Right atrium auricular region (tissue), 2 donors: Measurements from ENCODE around the gene BRICD5. TPM values are rescaled to one million over a fixed set of nuclear protein-coding genes. Genes with fewer than 3 reads are reported as not detected.
A peak's percentile ranks its signal among the peaks of the same experiment; 100 is the strongest.

Source experiments
- DNase-seq: peaks from one replicate; pipeline ENCODE4 v3.0.0-alpha.2; 2019; ENCODE audit warnings: low spot score
- H3K27ac ChIP-seq, 2 donors: fragments of 200-600 bp; sonication (generic); 1 replicate in 1 of 2; 2 replicates in 1 of 2; pipeline ENCODE4 v1.5.1; 2016 to 2019
- H3K27me3 ChIP-seq, 2 donors: fragments of 200-600 bp; sonication (generic); one replicate each; pipeline versions ENCODE4 v1.5.1 to v1.6.0; 2017 to 2019
- H3K36me3 ChIP-seq: fragments of 200-600 bp; sonication (generic); one replicate; pipeline ENCODE4 v1.5.1; 2016
- H3K4me1 ChIP-seq, 2 donors: fragments of 200-600 bp; sonication (generic); one replicate each; pipeline versions ENCODE4 v1.5.1 to v1.6.0; 2017 to 2019
- H3K4me3 ChIP-seq, 2 donors: fragments of 200-600 bp; sonication (generic); 1 replicate in 1 of 2; 2 replicates in 1 of 2; pipeline ENCODE4 v1.5.1; 2017 to 2019; ENCODE audit warnings: mild to moderate bottlenecking in 1 of 2, moderate library complexity in 1 of 2
- H3K9me3 ChIP-seq, 2 donors: fragments of 200-600 bp; sonication (generic); one replicate each; pipeline ENCODE4 v1.5.1; 2019
- CTCF ChIP-seq, 2 donors: fragments of 200-600 bp; sonication (generic); IDR thresholded peaks; one replicate each; pipeline ENCODE4 v1.5.1; 2019; ENCODE audit warnings: antibody characterized with exemption in 2 of 2
- total RNA-seq, 2 donors: library from RNA; depleted of rRNA; stranded (reverse); fragments of >200 nt; gene quantifications; one replicate each; pipeline ENCODE4 v1.1.0, GENCODE V29; 2016

The BRICD5 gene
- total RNA-seq, 2 donors from 2014 or later = 1.2 to 1.6 TPM

DNA sequence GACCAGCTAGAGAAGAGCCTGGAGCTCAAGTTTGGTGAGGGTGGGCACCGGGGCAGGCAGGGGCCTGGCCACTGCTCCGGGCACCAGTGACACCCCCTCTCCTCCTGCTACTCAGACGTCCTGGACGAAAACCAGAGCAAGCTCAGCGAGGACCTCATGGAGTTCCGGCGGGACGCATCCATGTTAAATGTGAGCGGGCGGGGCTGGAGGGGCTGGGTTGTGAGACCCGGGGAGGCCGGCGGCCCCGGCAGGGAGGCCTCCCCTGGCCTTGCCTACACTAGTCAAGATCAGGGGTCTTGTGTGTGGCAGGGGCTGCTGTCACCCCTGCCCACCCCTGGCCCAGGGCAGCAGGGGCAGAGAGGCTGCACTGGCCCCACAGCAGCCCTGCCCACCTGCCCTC lies 37.3 kb downstream of the BRICD5 start:
- H3K4me1 ChIP-seq = no peaks in the 10 kb centered on the region
- no peak for TF ChIP-seq CTCF (IDR thresholded peaks at IDR 0.05)
- H3K9me3 ChIP-seq = no peaks in the 10 kb centered on the region
- H3K4me3 ChIP-seq = no peak overlapping the region
- H3K36me3 ChIP-seq = peaks cover 50% of the 10 kb centered on the region
- no peaks in the 10 kb centered on the region for H3K27me3 ChIP-seq
- no peak for DNase-seq
- H3K27ac ChIP-seq = no peak overlapping the region

DNA sequence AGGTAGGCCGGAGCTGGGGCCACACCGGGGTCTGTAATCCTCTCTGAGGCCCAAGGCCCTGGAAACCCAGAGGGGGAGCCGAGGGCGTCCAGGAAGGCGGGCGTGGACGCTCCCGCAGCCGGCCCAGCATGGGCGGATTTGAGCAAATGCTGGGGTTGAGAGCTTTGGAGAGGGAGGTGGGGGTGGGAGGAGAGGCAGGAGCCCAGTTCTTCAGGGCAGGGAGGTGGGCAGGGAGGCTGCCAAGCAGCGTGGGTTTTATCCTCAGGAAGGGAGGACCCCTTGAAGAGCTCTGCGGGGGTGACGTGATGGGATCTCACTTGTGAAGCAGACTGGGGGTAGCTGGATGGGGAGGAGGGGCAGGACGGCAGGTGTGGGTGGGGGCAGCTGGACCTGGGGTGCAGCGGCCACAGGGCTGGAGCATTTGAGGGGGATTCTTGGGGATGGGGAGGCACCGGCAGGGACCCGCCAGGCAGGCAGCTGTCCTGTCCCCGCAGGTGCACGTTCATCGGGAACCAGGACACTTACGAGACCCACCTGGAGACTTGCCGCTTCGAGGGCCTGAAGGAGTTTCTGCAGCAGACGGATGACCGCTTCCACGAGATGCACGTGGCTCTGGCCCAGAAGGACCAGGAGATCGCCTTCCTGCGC lies 37.9 kb downstream of the BRICD5 start:
- H3K4me3 ChIP-seq = no peak overlapping the region
- peaks cover 55% of the 10 kb centered on the region for H3K36me3 ChIP-seq
- no peaks in the 10 kb centered on the region for H3K4me1 ChIP-seq
- H3K27me3 ChIP-seq = no peaks in the 10 kb centered on the region
- TF ChIP-seq CTCF (IDR thresholded peaks at IDR 0.05) = no peak
- H3K27ac ChIP-seq = no peak overlapping the region
- DNase-seq = no peak
- no peaks in the 10 kb centered on the region for H3K9me3 ChIP-seq

DNA sequence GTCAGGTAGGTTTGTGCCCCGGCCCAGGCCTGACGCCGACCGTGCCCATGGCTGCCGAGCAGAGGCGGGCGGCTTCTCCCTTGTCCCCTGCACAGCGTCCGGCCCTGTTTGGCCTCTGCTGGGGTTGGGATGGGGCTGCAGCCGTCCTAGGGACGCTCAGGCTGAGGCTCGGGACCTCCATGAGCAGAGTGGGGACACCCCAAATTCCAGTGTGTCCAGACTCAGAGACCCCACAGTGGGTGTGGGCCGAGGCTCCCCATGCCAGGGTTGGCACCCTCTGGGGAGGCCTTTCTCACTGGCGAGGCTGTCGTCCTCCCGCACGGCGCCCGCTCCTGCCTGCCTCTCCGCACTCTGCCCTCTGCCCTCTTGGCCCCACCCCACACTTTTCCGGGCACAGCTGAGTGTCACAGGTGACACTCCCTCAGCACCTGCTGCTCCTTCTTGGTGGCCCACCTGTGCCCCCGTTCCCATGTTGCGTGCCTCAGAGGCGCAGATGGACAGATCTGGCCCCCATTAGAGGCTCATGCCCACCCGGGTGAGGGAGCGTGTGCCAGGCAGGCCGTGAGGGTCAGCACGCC lies 39.0 kb downstream of the BRICD5 start:
- Histone ChIP-seq H3K36me3 (peaks cover 61% of the 10 kb centered on the region), H3K27me3 (no peaks in the 10 kb centered on the region)
- DNase-seq = no peak

GRCh38 chr16:2170587-2171435 lies 39.9 kb downstream of the BRICD5 start:
- H3K27me3 ChIP-seq = no peaks in the 10 kb centered on the region
- H3K4me1 ChIP-seq = no peaks in the 10 kb centered on the region
- H3K27ac ChIP-seq = peak overlapping the region; percentile 16 to 36
- peaks cover 64% of the 10 kb centered on the region for H3K36me3 ChIP-seq
- H3K9me3 ChIP-seq = no peaks in the 10 kb centered on the region
- H3K4me3 ChIP-seq = peak overlapping the region; percentile 23 to 39
- no peak for DNase-seq
- no peak for TF ChIP-seq CTCF (IDR thresholded peaks at IDR 0.05)

More for the DNA sequence above, 39.0 kb downstream of the BRICD5 start:
- TF ChIP-seq CTCF (IDR thresholded peaks at IDR 0.05) = no peak
- no peaks in the 10 kb centered on the region for H3K4me1 ChIP-seq
- no peaks in the 10 kb centered on the region for H3K9me3 ChIP-seq
- no peak overlapping the region for H3K27ac ChIP-seq
- no peak overlapping the region for H3K4me3 ChIP-seq

- H3K36me3 ChIP-seq = peaks cover 59% of the 10 kb centered on the region
- peak overlapping the region; percentile 36 to 43 for H3K27ac ChIP-seq
- H3K4me3 ChIP-seq = peak overlapping the region; percentile 23 to 39
- no peaks in the 10 kb centered on the region for H3K27me3 ChIP-seq
- H3K4me1 ChIP-seq = no peaks in the 10 kb centered on the region
- H3K9me3 ChIP-seq = no peaks in the 10 kb centered on the region
- no peak for DNase-seq
- TF ChIP-seq CTCF (IDR thresholded peaks at IDR 0.05) = no peak
Observed at GRCh38 chr16:2170080-2170479, 40.6 kb downstream of the BRICD5 start.
